BJ (cell line): ENCODE data around the gene CFAP46. TPM values are rescaled to one million over a fixed set of nuclear protein-coding genes. Genes with fewer than 3 reads are reported as not detected.

Experiments
- CTCF ChIA-PET: fragments of 350-600 bp; formaldehyde crosslinking; extraction: SDS; loops from one replicate; lab custom pipeline; 2021; ENCODE audit warnings: antibody characterized with exemption, inconsistent platforms; lab: Yijun Ruan, JAX
- POLR2A ChIA-PET: fragments of 300-600 bp; sonication (Branson Sonifier 250); formaldehyde crosslinking; extraction: SDS; loops from one replicate; lab custom pipeline; 2021; ENCODE audit warnings: antibody characterized with exemption; lab: Charles Lee
- DNase-seq: peaks from one replicate; pipeline ENCODE4 v3.0.0-alpha.2; 2011; ENCODE audit warnings: low read depth
- H3K27me3 ChIP-seq: 2 replicates; pipeline ENCODE4 v1.6.0; 2011; ENCODE audit warnings: low read length; ENCODE audit not compliant: control insufficient read depth, insufficient read depth
- H3K36me3 ChIP-seq: 2 replicates; pipeline ENCODE4 v1.5.1; 2011; ENCODE audit warnings: low read length; ENCODE audit not compliant: control insufficient read depth, insufficient read depth
- H3K4me3 ChIP-seq: 2 replicates; pipeline ENCODE4 v1.5.1; 2011; ENCODE audit warnings: low read depth, mild to moderate bottlenecking, control low read depth, low read length
- polyA plus RNA-seq: library from polyadenylated mRNA; depleted of rRNA; stranded (reverse); fragments of >200 nt; gene quantifications from 2 replicates; pipeline ENCODE4 v1.2.3, GENCODE V29; 2011
- TF ChIP-seq, protein P1 (sequence below): IDR thresholded peaks from 2 replicates; pipeline ENCODE4 v1.5.1; 2011; ENCODE audit warnings: low read depth, mild to moderate bottlenecking, control low read depth, inconsistent platforms, low read length, moderate library complexity; ENCODE audit not compliant: insufficient read depth

Gene CFAP46
- polyA plus RNA-seq, 1 experiment: 1.8 TPM

DNA sequence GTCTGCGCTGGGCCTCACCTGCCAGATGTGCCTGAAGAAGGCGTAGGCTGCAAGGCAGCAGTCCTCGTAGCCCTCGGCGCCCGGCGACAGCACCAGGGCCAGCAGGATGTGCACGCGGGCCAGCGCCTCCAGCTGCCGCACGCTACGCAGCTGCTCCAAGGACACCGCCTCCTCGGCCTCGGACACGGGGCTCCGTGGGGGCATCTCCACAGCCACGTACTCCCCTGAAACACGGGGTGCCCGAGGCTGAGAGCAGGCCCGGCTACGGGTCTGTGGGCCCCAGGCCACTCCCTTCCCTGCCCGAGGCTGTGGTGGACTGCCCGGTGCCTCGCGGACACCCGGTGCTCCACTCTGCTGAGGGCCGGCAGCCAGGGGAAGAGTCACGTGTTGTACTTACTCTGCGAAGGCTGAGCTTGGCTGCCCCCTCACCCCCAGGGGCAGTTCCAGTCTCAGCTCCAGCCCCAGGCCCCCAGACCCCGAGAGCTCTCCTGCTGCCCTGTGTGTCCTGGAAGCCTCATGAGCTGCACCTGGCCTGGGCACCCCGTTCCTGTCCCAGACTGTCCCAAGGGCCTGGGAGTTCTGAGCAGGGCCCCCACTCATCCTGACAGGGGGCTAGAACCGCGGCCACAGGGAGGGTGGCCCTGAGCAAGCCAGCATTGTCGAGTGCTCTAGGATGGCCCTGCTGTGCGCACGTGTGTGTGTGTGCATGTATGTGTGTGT lies 62.8 kb downstream of the CFAP46 start:
- no peak for DNase-seq
- Histone ChIP-seq H3K36me3 (no peaks in the 10 kb centered on the region), H3K27me3 (peaks cover 16% of the 10 kb centered on the region), H3K4me3 (no peak overlapping the region)
- ChIA-PET POLR2A (no interaction called here), CTCF (no interaction called here)
- TF ChIP-seq, protein P1, sequence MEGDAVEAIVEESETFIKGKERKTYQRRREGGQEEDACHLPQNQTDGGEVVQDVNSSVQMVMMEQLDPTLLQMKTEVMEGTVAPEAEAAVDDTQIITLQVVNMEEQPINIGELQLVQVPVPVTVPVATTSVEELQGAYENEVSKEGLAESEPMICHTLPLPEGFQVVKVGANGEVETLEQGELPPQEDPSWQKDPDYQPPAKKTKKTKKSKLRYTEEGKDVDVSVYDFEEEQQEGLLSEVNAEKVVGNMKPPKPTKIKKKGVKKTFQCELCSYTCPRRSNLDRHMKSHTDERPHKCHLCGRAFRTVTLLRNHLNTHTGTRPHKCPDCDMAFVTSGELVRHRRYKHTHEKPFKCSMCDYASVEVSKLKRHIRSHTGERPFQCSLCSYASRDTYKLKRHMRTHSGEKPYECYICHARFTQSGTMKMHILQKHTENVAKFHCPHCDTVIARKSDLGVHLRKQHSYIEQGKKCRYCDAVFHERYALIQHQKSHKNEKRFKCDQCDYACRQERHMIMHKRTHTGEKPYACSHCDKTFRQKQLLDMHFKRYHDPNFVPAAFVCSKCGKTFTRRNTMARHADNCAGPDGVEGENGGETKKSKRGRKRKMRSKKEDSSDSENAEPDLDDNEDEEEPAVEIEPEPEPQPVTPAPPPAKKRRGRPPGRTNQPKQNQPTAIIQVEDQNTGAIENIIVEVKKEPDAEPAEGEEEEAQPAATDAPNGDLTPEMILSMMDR: no peak

DNA sequence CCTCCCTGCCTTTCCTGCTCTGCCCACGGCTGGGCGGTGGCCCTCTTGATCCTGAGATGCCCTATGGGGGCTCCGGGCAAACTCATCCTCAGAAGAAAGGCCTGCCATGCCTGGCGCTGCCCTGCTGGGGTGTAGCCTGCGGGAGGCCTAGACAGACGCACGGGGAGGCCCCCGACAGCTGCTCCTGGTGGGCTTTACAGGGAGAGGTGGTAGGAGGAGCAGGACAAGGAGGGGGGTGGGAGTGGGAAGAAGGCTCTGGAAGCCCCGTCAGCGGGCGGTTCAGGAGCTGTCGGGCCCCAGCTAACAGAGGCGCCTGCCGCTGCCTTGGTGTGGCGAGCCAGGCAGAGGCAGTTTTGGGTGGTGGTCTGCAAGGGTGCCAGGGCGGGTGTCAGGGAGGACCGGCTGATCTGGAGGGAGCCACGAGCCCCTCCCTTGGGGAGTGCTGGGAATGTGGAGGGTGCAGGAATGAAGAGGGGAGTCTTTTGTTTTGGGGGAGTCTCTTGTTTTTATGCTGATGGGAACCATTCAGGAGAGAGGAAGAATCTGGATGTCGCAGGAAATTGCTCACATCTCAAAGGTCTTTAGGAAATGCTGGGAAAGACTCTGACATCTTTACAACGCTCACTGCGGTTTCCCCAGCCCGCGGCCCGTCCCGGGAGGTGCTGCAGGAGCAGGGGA lies 63.5 kb downstream of the CFAP46 start:
- peaks cover 16% of the 10 kb centered on the region for H3K27me3 ChIP-seq
- CTCF ChIA-PET: no interaction called here

DNA sequence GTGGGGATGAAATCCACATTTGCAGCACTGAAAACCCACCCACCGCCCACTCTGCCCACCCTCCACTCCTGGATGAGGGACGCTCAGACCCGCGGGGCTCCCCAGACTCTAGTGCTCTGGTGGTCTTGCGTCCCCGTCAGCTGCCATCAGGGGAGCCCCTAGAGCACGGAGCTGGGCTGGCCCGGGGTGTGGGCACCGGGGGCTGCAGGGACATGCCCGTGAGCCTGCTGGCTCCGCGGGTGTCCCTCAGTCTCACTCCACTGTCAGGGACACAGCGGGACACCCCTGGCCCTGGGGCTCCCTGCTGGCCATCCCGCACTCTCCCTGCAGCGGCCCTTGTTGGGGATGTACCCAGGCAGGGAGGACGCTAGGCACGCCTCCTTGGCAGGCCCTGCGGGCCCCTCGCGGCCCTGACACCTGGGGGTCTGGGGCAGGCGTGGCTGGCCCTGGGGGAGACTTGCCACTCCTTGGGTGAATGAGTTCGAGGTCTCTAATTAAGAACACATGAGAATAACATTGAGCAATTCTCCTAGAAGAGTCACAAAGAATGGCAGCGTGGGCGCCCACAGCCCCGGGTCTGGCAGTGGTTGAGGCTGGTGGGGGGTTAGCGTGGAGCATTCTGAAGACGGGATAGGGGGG lies 64.2 kb downstream of the CFAP46 start:
- Histone ChIP-seq H3K36me3 (no peaks in the 10 kb centered on the region), H3K27me3 (peaks cover 14% of the 10 kb centered on the region), H3K4me3 (no peak overlapping the region)
- CTCF ChIA-PET: no interaction called here
- DNase-seq: no peak
- POLR2A ChIA-PET: no interaction called here
- TF ChIP-seq, protein P1: no peak

More for the DNA sequence above, 63.5 kb downstream of the CFAP46 start:
- TF ChIP-seq, protein P1: no peak
- Histone ChIP-seq H3K36me3 (no peaks in the 10 kb centered on the region), H3K4me3 (no peak overlapping the region)
- DNase-seq: no peak
- POLR2A ChIA-PET: no interaction called here

DNA sequence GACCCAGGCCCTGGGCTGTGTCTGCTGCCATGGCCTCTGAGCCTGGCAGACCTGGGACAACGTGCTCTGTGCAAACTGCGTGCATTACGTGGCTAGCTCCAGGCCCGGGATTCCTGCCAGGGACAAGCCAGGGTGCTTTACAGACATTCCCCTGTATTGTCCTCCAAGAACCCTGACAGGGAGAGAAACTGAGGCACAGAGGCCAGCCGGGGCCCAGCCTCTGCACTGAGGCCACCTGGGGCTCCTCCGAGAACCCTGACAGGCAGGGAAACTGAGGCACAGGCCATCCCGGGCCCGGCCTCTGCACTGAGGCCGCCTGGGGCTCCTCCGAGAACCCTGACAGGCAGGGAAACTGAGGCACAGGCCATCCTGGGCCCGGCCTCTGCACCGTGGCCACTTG lies 64.9 kb downstream of the CFAP46 start:
- H3K27me3 ChIP-seq: peaks cover 12% of the 10 kb centered on the region
- TF ChIP-seq, protein P1: no peak
- POLR2A ChIA-PET: no interaction called here
- H3K4me3 ChIP-seq: no peak overlapping the region
- CTCF ChIA-PET: no interaction called here
- DNase-seq: no peak
- no peaks in the 10 kb centered on the region for H3K36me3 ChIP-seq

DNA sequence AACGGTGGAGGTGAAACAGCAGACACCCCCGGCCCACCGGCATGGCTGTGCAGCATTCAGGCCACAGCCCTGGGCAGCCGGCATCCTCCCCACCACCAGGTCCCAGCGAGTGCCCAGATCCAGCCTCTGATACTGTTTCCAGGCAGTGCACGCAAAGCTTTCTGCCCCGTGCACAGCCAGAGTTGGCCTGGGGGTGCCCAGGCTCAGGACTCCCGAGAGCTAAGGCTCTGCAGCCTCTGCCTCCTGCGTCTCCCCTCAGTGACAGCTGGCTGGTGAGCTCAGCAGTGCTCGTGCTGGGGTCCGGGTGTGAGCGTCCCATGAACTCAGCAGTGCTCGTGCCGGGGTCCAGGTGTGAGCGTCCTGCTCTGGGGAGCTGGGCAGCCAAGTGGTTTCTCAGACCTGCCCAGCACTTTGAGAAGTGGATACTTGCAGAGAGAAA lies 65.4 kb downstream of the CFAP46 start:
- no peak for DNase-seq
- no peaks in the 10 kb centered on the region for H3K36me3 ChIP-seq
- ChIA-PET POLR2A (no interaction called here), CTCF (no interaction called here)
- TF ChIP-seq, protein P1: no peak
- H3K4me3 ChIP-seq: no peak overlapping the region
- H3K27me3 ChIP-seq: peaks cover 12% of the 10 kb centered on the region
